ENCODE measurements around the gene CLEC3B. TPM values are rescaled to one million over a fixed set of nuclear protein-coding genes. Genes with fewer than 3 reads are reported as not detected.

The CLEC3B gene
- total RNA-seq, 4 donors from 2014 or later: 137 to 819 (median 340) TPM

- WGBS, 2 donors: 15 to 18% methylated on average over 4 of the region's 4 CpGs
- Histone ChIP-seq H3K36me3 (peaks cover 0 to 14% (median 0%) of the 10 kb centered on the region in 3 donors), H3K4me3 (peak overlapping the region in 3 of 4 donors; percentile 22 to 48 (median 28)), H3K4me1 (peaks cover 0 to 78% (median 24%) of the 10 kb centered on the region in 4 donors), H3K9me3 (no peaks in the 10 kb centered on the region), H3K27me3 (no peaks in the 10 kb centered on the region), H3K27ac (peak overlapping the region; percentile 46 to 82 (median 61))
- TF ChIP-seq EP300 (IDR thresholded peaks at IDR 0.05): peak in 1 of 2 donors; percentile 51
- TF ChIP-seq POLR2A (IDR thresholded peaks at IDR 0.05): no peak
- no peak for TF ChIP-seq CTCF (IDR thresholded peaks at IDR 0.05)
- peak; percentile 56 for DNase-seq (ENCODE audit: low spot score in 2 of 2)
Observed at GRCh38 chr3:45026957-45027356, 854 bp downstream of the CLEC3B start.

GRCh38 chr3:45027441-45027840, 1.3 kb downstream of the CLEC3B start:
- Histone ChIP-seq H3K4me3 (peak overlapping the region in 3 of 4 donors; percentile 22 to 48 (median 28)), H3K27me3 (no peaks in the 10 kb centered on the region), H3K36me3 (peaks cover 0 to 19% (median 0%) of the 10 kb centered on the region in 3 donors), H3K9me3 (no peaks in the 10 kb centered on the region), H3K27ac (peak overlapping the region in 3 of 4 donors; percentile 52 to 82 (median 71)), H3K4me1 (peaks cover 0 to 73% (median 24%) of the 10 kb centered on the region in 4 donors)
- TF ChIP-seq POLR2A (IDR thresholded peaks at IDR 0.05) (no peak), CTCF (IDR thresholded peaks at IDR 0.05) (no peak), EP300 (IDR thresholded peaks at IDR 0.05) (no peak)
- no peak for DNase-seq (ENCODE audit: low spot score in 2 of 2)
- WGBS, 2 donors: 57 to 66% methylated on average over 4 of the region's 4 CpGs

- H3K27ac ChIP-seq: peak overlapping the region in 2 of 4 donors; percentile 69 to 71
Observed at GRCh38 chr3:45029216-45029615, 3.1 kb downstream of the CLEC3B start.

DNA sequence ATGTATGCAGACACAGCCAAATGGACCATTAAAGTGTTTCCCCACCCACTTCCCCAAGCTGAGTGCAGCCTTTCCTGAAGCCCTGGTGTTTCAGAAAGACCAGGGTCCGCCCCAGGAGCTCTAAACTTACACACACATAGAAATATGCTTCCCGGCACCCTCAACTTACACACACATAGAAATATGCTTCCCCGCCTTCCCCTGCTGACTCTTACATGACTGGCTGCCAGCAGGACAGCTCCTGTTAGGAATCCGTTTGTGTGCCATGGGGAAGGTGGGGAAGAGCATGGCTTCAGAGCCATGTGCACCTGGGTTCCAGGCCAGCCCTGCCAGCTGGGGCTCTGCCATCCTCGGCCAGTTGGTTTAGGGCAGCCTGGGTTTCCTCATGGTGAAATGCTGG, 3.6 kb downstream of the CLEC3B start:
- H3K4me1 ChIP-seq: peaks cover 0 to 73% (median 27%) of the 10 kb centered on the region in 4 donors
- no peak for TF ChIP-seq EP300 (IDR thresholded peaks at IDR 0.05)
- TF ChIP-seq CTCF (IDR thresholded peaks at IDR 0.05): no peak
- TF ChIP-seq POLR2A (IDR thresholded peaks at IDR 0.05): no peak
- no peak for DNase-seq (ENCODE audit: low spot score in 2 of 2)
- H3K27me3 ChIP-seq: no peaks in the 10 kb centered on the region
- peaks cover 0 to 27% (median 0%) of the 10 kb centered on the region in 3 donors for H3K36me3 ChIP-seq
- H3K27ac ChIP-seq: peak overlapping the region in 2 of 4 donors; percentile 69 to 71
- no peak overlapping the region for H3K4me3 ChIP-seq
- no peaks in the 10 kb centered on the region for H3K9me3 ChIP-seq
- 61 to 66% methylated on average over 5 of the region's 5 CpGs for WGBS, 2 donors

More at GRCh38 chr3:45029216-45029615, 3.1 kb downstream of the CLEC3B start:
- TF ChIP-seq EP300 (IDR thresholded peaks at IDR 0.05) (no peak), POLR2A (IDR thresholded peaks at IDR 0.05) (no peak)
- Histone ChIP-seq H3K27me3 (no peaks in the 10 kb centered on the region), H3K9me3 (no peaks in the 10 kb centered on the region), H3K36me3 (peaks cover 0 to 27% (median 0%) of the 10 kb centered on the region in 3 donors), H3K4me3 (peak overlapping the region in 1 of 4 donors; percentile 48), H3K4me1 (peaks cover 0 to 73% (median 26%) of the 10 kb centered on the region in 4 donors)
- 73 to 76% methylated on average over 2 of the region's 2 CpGs for WGBS, 2 donors
- no peak for DNase-seq (ENCODE audit: low spot score in 2 of 2)

GRCh38 chr3:45031531-45031930, 5.4 kb downstream of the CLEC3B start:
- no peak for DNase-seq (ENCODE audit: low spot score in 2 of 2)
- H3K4me1 ChIP-seq: peaks cover 0 to 73% (median 26%) of the 10 kb centered on the region in 4 donors
- WGBS, 2 donors: 84 to 87% methylated on average over 3 of the region's 3 CpGs

DNA sequence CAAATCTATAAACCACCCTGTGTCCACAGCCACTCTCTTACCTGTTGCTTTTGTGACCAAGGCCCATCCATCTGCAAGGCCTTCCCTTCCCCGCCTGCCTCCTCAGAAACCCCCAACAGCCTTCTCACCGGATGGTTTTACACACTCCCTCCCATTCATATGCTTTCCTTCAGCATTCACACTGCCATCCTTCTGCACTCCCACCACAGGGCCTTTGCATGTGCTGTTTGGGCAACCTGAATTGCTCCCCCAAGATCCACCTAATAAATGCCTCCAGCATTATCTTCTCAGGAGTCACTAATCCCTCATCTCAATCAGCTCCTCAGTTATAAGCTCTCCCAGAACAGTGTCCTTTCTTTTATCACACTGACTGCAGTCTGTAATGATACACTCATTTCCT, 6.0 kb downstream of the CLEC3B start:
- 89 to 98% methylated on average over 2 of the region's 2 CpGs for WGBS, 2 donors
- no peak for DNase-seq (ENCODE audit: low spot score in 2 of 2)
- no peak for TF ChIP-seq CTCF (IDR thresholded peaks at IDR 0.05)
- no peak for TF ChIP-seq POLR2A (IDR thresholded peaks at IDR 0.05)
- TF ChIP-seq EP300 (IDR thresholded peaks at IDR 0.05): no peak
- Histone ChIP-seq H3K9me3 (no peaks in the 10 kb centered on the region), H3K27ac (no peak overlapping the region), H3K27me3 (no peaks in the 10 kb centered on the region), H3K4me1 (peaks cover 0 to 73% (median 27%) of the 10 kb centered on the region in 4 donors), H3K4me3 (no peak overlapping the region), H3K36me3 (peaks cover 0 to 27% (median 0%) of the 10 kb centered on the region in 3 donors)

More at GRCh38 chr3:45031531-45031930, 5.4 kb downstream of the CLEC3B start:
- H3K36me3 ChIP-seq: peaks cover 0 to 27% (median 0%) of the 10 kb centered on the region in 3 donors
- no peaks in the 10 kb centered on the region for H3K27me3 ChIP-seq
- H3K9me3 ChIP-seq: no peaks in the 10 kb centered on the region
- no peak overlapping the region for H3K27ac ChIP-seq
- no peak for TF ChIP-seq POLR2A (IDR thresholded peaks at IDR 0.05)
- TF ChIP-seq EP300 (IDR thresholded peaks at IDR 0.05): no peak
- no peak overlapping the region for H3K4me3 ChIP-seq

All from tibial nerve (tissue), 4 donors.